Middle frontal gyrus (tissue), 1 donor: ENCODE data around the gene BCAS1.
"Not testable (repeated sequence)": the region's sequence is repeated elsewhere in the genome, so short reads cannot be mapped to it uniquely, and the experiment has no call there.

Source experiments
- DNase-seq: peaks from one replicate; pipeline ENCODE4 v3.0.0-alpha.2; 2015; ENCODE audit warnings: low spot score; ENCODE audit errors: extremely low spot score

BCAS1 gene

GRCh38 chr20:53990768-53991450 lies 79.5 kb downstream of the BCAS1 start:
- DNase-seq = no peak

- DNase-seq = no peak
Observed at GRCh38 chr20:53990003-53990402, 80.4 kb downstream of the BCAS1 start.

GRCh38 chr20:53989401-53989800 lies 81.0 kb downstream of the BCAS1 start:
- DNase-seq = no peak

GRCh38 chr20:53986037-53986650 lies 84.2 kb downstream of the BCAS1 start:
- no peak for DNase-seq

- DNase-seq = no peak
Observed at GRCh38 chr20:53985150-53985518, 85.3 kb downstream of the BCAS1 start.

GRCh38 chr20:53984356-53985149 lies 85.8 kb downstream of the BCAS1 start:
- peak; percentile 26 for DNase-seq

GRCh38 chr20:53983401-53983800 lies 87.0 kb downstream of the BCAS1 start:
- DNase-seq = no peak

GRCh38 chr20:53982624-53983023 lies 87.8 kb downstream of the BCAS1 start:
- no peak for DNase-seq

GRCh38 chr20:53981752-53982437 lies 88.5 kb downstream of the BCAS1 start:
- DNase-seq = no peak

- DNase-seq = no peak
Observed at GRCh38 chr20:53981130-53981529, 89.3 kb downstream of the BCAS1 start.

- DNase-seq = no peak
Observed at GRCh38 chr20:53980031-53980465, 90.3 kb downstream of the BCAS1 start.

- DNase-seq = no peak
Observed at GRCh38 chr20:53978497-53978896, 91.9 kb downstream of the BCAS1 start.

GRCh38 chr20:53977391-53977790 lies 93.0 kb downstream of the BCAS1 start:
- DNase-seq = no peak

GRCh38 chr20:53975761-53976160 lies 94.6 kb downstream of the BCAS1 start:
- DNase-seq = no peak

GRCh38 chr20:53974785-53975555 lies 95.4 kb downstream of the BCAS1 start:
- no peak for DNase-seq

GRCh38 chr20:53973882-53974281 lies 96.5 kb downstream of the BCAS1 start:
- not testable (repeated sequence) for DNase-seq

- DNase-seq = no peak
Observed at GRCh38 chr20:53972179-53972578, 98.2 kb downstream of the BCAS1 start.

- no peak for DNase-seq
Observed at GRCh38 chr20:53971096-53971683, 99.2 kb downstream of the BCAS1 start.

GRCh38 chr20:53970232-53970631 lies 100.2 kb downstream of the BCAS1 start:
- DNase-seq = no peak

- no peak for DNase-seq
Observed at GRCh38 chr20:53967527-53967926, 102.9 kb downstream of the BCAS1 start.
